GM12891 (cell line): ENCODE results near the gene HDAC9.

Source experiments
- DNase-seq: peaks from one replicate; pipeline ENCODE4 v3.0.0; 2011; ENCODE audit warnings: low spot score; ENCODE audit not compliant: insufficient read length
- FAIRE-seq: peaks from 2 replicates; lab custom pipeline; 2011; peaks lifted over from hg19 to GRCh38; lab: Jason Lieb, UNC
- PAX5 ChIP-seq: IDR thresholded peaks from 2 replicates; pipeline ENCODE4 v1.6.1; 2011; ENCODE audit warnings: low read length, moderate library complexity, mild to moderate bottlenecking; ENCODE audit not compliant: insufficient read depth, severe bottlenecking
- POLR2A ChIP-seq: IDR thresholded peaks from 2 replicates; pipeline ENCODE4 v1.6.1; 2011; ENCODE audit warnings: low read depth, low read length, control low read depth
- POLR2AphosphoS5 ChIP-seq: IDR thresholded peaks from 2 replicates; pipeline ENCODE4 v1.6.1; 2011; ENCODE audit warnings: low read depth, low read length, control low read depth
- POU2F2 ChIP-seq: IDR thresholded peaks from 2 replicates; pipeline ENCODE4 v1.6.1; 2011; ENCODE audit warnings: low read depth, mild to moderate bottlenecking, control low read depth, low read length, moderate library complexity
- SPI1 ChIP-seq: IDR thresholded peaks from 2 replicates; pipeline ENCODE4 v1.6.1; 2011; ENCODE audit warnings: low read depth, low read length, control low read depth
- TAF1 ChIP-seq: IDR thresholded peaks from 2 replicates; pipeline ENCODE4 v1.6.1; 2011; ENCODE audit warnings: low read depth, low read length, control low read depth

HDAC9 gene

GRCh38 chr7:18803923-18804322 lies 308.4 kb downstream of the HDAC9 start:
- TF ChIP-seq POU2F2 (no peak), POLR2AphosphoS5 (no peak), POLR2A (no peak), PAX5 (no peak), TAF1 (no peak), SPI1 (no peak)
- FAIRE-seq (no peak), DNase-seq (no peak)

GRCh38 chr7:18806177-18806576 lies 310.6 kb downstream of the HDAC9 start:
- DNase-seq (no peak), FAIRE-seq (no peak)
- TF ChIP-seq TAF1, result no peak
- TF ChIP-seq POU2F2, result no peak
- no peak for TF ChIP-seq POLR2AphosphoS5
- no peak for TF ChIP-seq POLR2A
- no peak for TF ChIP-seq PAX5
- no peak for TF ChIP-seq SPI1

GRCh38 chr7:18808026-18808425 lies 312.5 kb downstream of the HDAC9 start:
- DNase-seq, result no peak
- TF ChIP-seq SPI1 (no peak), POLR2A (no peak), POLR2AphosphoS5 (no peak), POU2F2 (no peak), PAX5 (no peak)
- FAIRE-seq, result no peak

- no peak for FAIRE-seq
- TF ChIP-seq TAF1 (no peak), POLR2AphosphoS5 (no peak), POU2F2 (no peak), POLR2A (no peak), PAX5 (no peak), SPI1 (no peak)
- no peak for DNase-seq
These were observed 319.9 kb downstream of the HDAC9 start for GRCh38 chr7:18815261-18815960.

GRCh38 chr7:18820981-18821380 lies 325.4 kb downstream of the HDAC9 start:
- FAIRE-seq (no peak), DNase-seq (no peak)
- no peak for TF ChIP-seq SPI1
- TF ChIP-seq POLR2A, result no peak
- no peak for TF ChIP-seq POU2F2
- TF ChIP-seq TAF1, result no peak
- TF ChIP-seq POLR2AphosphoS5, result no peak
- no peak for TF ChIP-seq PAX5

GRCh38 chr7:18821554-18821953 lies 326.0 kb downstream of the HDAC9 start:
- no peak for TF ChIP-seq TAF1
- TF ChIP-seq SPI1, result no peak
- no peak for TF ChIP-seq POLR2A
- TF ChIP-seq POLR2AphosphoS5, result no peak
- TF ChIP-seq POU2F2, result no peak
- TF ChIP-seq PAX5, result no peak
- FAIRE-seq, result no peak
- no peak for DNase-seq

- no peak for FAIRE-seq
- no peak for TF ChIP-seq POLR2A
- no peak for TF ChIP-seq SPI1
- no peak for TF ChIP-seq POLR2AphosphoS5
- no peak for TF ChIP-seq POU2F2
- TF ChIP-seq PAX5, result no peak
- DNase-seq, result no peak
These were observed 328.6 kb downstream of the HDAC9 start for GRCh38 chr7:18824157-18824556.

- TF ChIP-seq POLR2A, result no peak
- TF ChIP-seq POU2F2, result no peak
- no peak for TF ChIP-seq SPI1
- TF ChIP-seq PAX5, result no peak
- no peak for TF ChIP-seq POLR2AphosphoS5
- DNase-seq, result no peak
- no peak for FAIRE-seq
These were observed 332.9 kb downstream of the HDAC9 start for GRCh38 chr7:18828260-18828993.

GRCh38 chr7:18828994-18829857 lies 333.7 kb downstream of the HDAC9 start:
- TF ChIP-seq PAX5 (no peak), POLR2AphosphoS5 (no peak), TAF1 (no peak), SPI1 (no peak), POLR2A (no peak), POU2F2 (no peak)
- no peak for FAIRE-seq
- DNase-seq, result no peak
